Mesendoderm (in vitro differentiated cells): ENCODE measurements around the gene NPAS3.

ENCODE experiments used
- DNase-seq: peaks from one replicate; pipeline ENCODE4 v3.0.0; 2013
- H2AK5ac ChIP-seq: 2 replicates; pipeline ENCODE4 v1.6.1; 2013; ENCODE audit warnings: low read length, inconsistent platforms
- H2BK120ac ChIP-seq: 2 replicates; pipeline ENCODE4 v1.6.1; 2013; ENCODE audit warnings: low read depth, mild to moderate bottlenecking, low read length, moderate library complexity, mixed read lengths
- H2BK15ac ChIP-seq: replicated peaks from 2 replicates; pipeline ENCODE4 v1.6.1; 2013; ENCODE audit warnings: low read depth, mild to moderate bottlenecking, moderate library complexity
- H2BK5ac ChIP-seq: 2 replicates; pipeline ENCODE4 v1.6.1; 2013; ENCODE audit warnings: low read length, inconsistent platforms
- H3K18ac ChIP-seq: 2 replicates; pipeline ENCODE4 v1.6.1; 2013; ENCODE audit warnings: mild to moderate bottlenecking, low read length, mixed read lengths
- H3K23ac ChIP-seq: one replicate; pipeline ENCODE4 v1.6.1; 2013; ENCODE audit warnings: low read length
- H3K27ac ChIP-seq: 2 replicates; pipeline ENCODE4 v1.5.1; 2013; ENCODE audit warnings: low read depth, mild to moderate bottlenecking, inconsistent platforms, low read length, moderate library complexity
- H3K27me3 ChIP-seq: 2 replicates; pipeline ENCODE4 v1.6.1; 2013; ENCODE audit warnings: low read length, control low read depth, mild to moderate bottlenecking, inconsistent platforms; ENCODE audit not compliant: insufficient read depth, poor library complexity
- H3K36me3 ChIP-seq: 2 replicates; pipeline ENCODE4 v1.6.1; 2013; ENCODE audit warnings: low read length, inconsistent platforms; ENCODE audit not compliant: control insufficient read depth, insufficient read depth
- H3K4ac ChIP-seq: one replicate; pipeline ENCODE4 v1.6.1; 2013; ENCODE audit warnings: low read depth, mild to moderate bottlenecking, low read length, moderate library complexity
- H3K4me1 ChIP-seq: 2 replicates; pipeline ENCODE4 v1.6.1; 2013; ENCODE audit warnings: low read depth, low read length, inconsistent platforms; ENCODE audit not compliant: control insufficient read depth
- H3K4me2 ChIP-seq: 2 replicates; pipeline ENCODE4 v1.6.1; 2013; ENCODE audit warnings: low read length
- H3K4me3 ChIP-seq: 2 replicates; pipeline ENCODE4 v1.5.1; 2013; ENCODE audit warnings: mild to moderate bottlenecking, low read length
- H3K56ac ChIP-seq: one replicate; pipeline ENCODE4 v1.6.1; 2013; ENCODE audit warnings: low read length
- H3K79me1 ChIP-seq: 2 replicates; pipeline ENCODE4 v1.6.1; 2013; ENCODE audit warnings: low read length, inconsistent platforms
- H3K79me2 ChIP-seq: 2 replicates; pipeline ENCODE4 v1.6.1; 2013; ENCODE audit warnings: mild to moderate bottlenecking, low read length; ENCODE audit not compliant: control insufficient read depth, insufficient read depth
- H3K9ac ChIP-seq: 2 replicates; pipeline ENCODE4 v1.6.1; 2013; ENCODE audit warnings: low read length, inconsistent platforms
- H4K5ac ChIP-seq: one replicate; pipeline ENCODE4 v1.6.1; 2013; ENCODE audit warnings: low read length
- H4K8ac ChIP-seq: one replicate; pipeline ENCODE4 v1.6.1; 2013; ENCODE audit warnings: low read depth, mild to moderate bottlenecking, control low read depth, low read length, moderate library complexity
- WGBS: extraction: QIAGEN DNeasy Blood & Tissue Kit; methylation state at CpG from one replicate; pipeline ENCODE4 v1.1.7; 2013; ENCODE audit warnings: low lambda C conversion rate, missing lambda C conversion rate; ENCODE audit not compliant: insufficient coverage; ENCODE audit errors: extremely low coverage; 5-methylcytosine and 5-hydroxymethylcytosine counted together

Gene NPAS3

DNA sequence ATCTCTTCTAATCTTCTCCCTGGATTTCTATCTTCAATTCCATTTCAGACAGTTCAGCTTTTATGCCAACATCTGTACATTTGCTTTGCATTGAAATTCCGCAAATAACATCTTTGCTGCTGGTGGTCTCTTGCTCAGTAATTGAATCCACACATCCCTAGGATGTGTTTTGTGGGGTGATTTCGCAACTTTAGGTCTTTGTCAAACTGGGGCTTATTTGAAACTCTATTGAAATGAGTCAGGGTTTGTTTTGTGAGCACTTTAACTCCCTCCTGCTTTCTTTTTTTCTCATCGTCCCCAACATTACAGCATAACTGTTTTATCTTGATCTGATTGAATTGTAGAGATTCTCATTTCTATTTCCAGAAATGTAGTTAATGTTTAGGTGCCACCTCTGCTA is 404.3 kb downstream of the NPAS3 start:
- Histone ChIP-seq H3K79me2 (no peaks in the 10 kb centered on the region), H2BK15ac (no peak overlapping the region), H2BK120ac (no peak overlapping the region), H3K27me3 (no peaks in the 10 kb centered on the region), H3K27ac (no peak overlapping the region), H2AK5ac (no peak overlapping the region), H3K4me1 (peaks cover 3% of the 10 kb centered on the region), H2BK5ac (no peak overlapping the region), H3K79me1 (no peaks in the 10 kb centered on the region), H3K4me3 (no peak overlapping the region), H4K5ac (no peak overlapping the region), H3K23ac (no peak overlapping the region), H3K36me3 (no peaks in the 10 kb centered on the region), H3K4me2 (no peak overlapping the region), H3K18ac (no peak overlapping the region), H3K56ac (no peak overlapping the region), H3K9ac (no peak overlapping the region), H4K8ac (no peak overlapping the region), H3K4ac (no peak overlapping the region)
- peak; percentile 28 for DNase-seq
- no CpG with 5 or more reads among the region's 3 CpGs for WGBS

GRCh38 chr14:33347796-33348195 is 409.1 kb downstream of the NPAS3 start:
- no peaks in the 10 kb centered on the region for H3K27me3 ChIP-seq
- H3K56ac ChIP-seq, result no peak overlapping the region
- no peaks in the 10 kb centered on the region for H3K79me1 ChIP-seq
- DNase-seq, result no peak
- H3K4me3 ChIP-seq, result no peak overlapping the region
- no peak overlapping the region for H3K4me2 ChIP-seq
- WGBS, result no CpG with 5 or more reads among the region's 1 CpG
- no peak overlapping the region for H3K9ac ChIP-seq
- H3K79me2 ChIP-seq, result no peaks in the 10 kb centered on the region
- no peak overlapping the region for H2BK5ac ChIP-seq
- no peak overlapping the region for H3K18ac ChIP-seq
- H2BK120ac ChIP-seq, result no peak overlapping the region
- no peak overlapping the region for H2AK5ac ChIP-seq
- no peaks in the 10 kb centered on the region for H3K36me3 ChIP-seq
- no peak overlapping the region for H3K27ac ChIP-seq
- no peak overlapping the region for H3K23ac ChIP-seq
- no peak overlapping the region for H2BK15ac ChIP-seq
- no peak overlapping the region for H4K8ac ChIP-seq
- peaks cover 4% of the 10 kb centered on the region for H3K4me1 ChIP-seq
- no peak overlapping the region for H4K5ac ChIP-seq
- H3K4ac ChIP-seq, result no peak overlapping the region

- H3K4me1 ChIP-seq, result peaks cover 2% of the 10 kb centered on the region
- no peak overlapping the region for H2BK120ac ChIP-seq
- no peak overlapping the region for H4K5ac ChIP-seq
- H3K79me2 ChIP-seq, result no peaks in the 10 kb centered on the region
- H3K9ac ChIP-seq, result no peak overlapping the region
- no peak overlapping the region for H3K23ac ChIP-seq
- no peaks in the 10 kb centered on the region for H3K79me1 ChIP-seq
- DNase-seq, result no peak
- no peak overlapping the region for H3K56ac ChIP-seq
- no peak overlapping the region for H2BK5ac ChIP-seq
- no peak overlapping the region for H3K4me2 ChIP-seq
- H3K27me3 ChIP-seq, result no peaks in the 10 kb centered on the region
- WGBS, result no CpG with 5 or more reads among the region's 4 CpGs
- H3K4me3 ChIP-seq, result no peak overlapping the region
- no peak overlapping the region for H2AK5ac ChIP-seq
- no peak overlapping the region for H2BK15ac ChIP-seq
- H3K18ac ChIP-seq, result no peak overlapping the region
- no peak overlapping the region for H3K4ac ChIP-seq
- no peaks in the 10 kb centered on the region for H3K36me3 ChIP-seq
- H4K8ac ChIP-seq, result no peak overlapping the region
- no peak overlapping the region for H3K27ac ChIP-seq
Measured at GRCh38 chr14:33348510-33348909, 409.8 kb downstream of the NPAS3 start.

- no peak overlapping the region for H3K18ac ChIP-seq
- no CpG with 5 or more reads among the region's 10 CpGs for WGBS
- DNase-seq, result no peak
Measured at GRCh38 chr14:33349871-33350270, 411.2 kb downstream of the NPAS3 start.

DNA sequence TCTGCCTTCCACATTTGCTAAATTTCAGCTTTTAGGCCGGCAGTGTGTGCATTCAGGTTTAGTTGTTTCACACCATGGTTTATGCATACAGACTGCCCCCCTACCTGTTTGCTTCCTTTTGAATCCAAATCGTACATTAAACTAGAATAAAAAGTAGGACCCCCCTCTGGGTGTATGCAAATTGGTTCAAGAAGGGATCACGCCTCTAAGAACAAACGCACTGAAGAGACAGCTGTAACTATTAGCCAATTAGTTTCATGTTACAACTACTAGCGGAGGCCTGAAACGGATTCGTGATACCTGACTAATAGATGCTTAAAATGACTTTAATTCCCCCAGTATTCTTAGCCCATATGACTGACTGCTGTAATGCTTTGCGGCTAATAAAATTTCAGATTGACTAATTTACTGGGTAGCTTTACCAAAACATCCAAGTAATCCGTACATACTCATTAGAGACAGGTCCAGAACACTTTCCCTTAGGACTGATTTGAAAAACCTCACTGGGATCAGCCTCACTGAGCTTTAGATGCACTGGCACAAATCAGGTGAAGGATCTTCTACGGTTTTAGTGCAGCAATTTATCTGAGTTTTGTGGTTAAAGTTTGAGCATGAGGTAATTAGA is 411.8 kb downstream of the NPAS3 start:
- Histone ChIP-seq H3K79me1 (no peaks in the 10 kb centered on the region), H4K5ac (no peak overlapping the region), H3K4ac (no peak overlapping the region), H3K18ac (no peak overlapping the region), H2BK15ac (no peak overlapping the region), H2BK5ac (no peak overlapping the region), H2BK120ac (no peak overlapping the region), H3K9ac (no peak overlapping the region), H3K23ac (no peak overlapping the region), H3K79me2 (no peaks in the 10 kb centered on the region), H4K8ac (no peak overlapping the region), H3K56ac (no peak overlapping the region), H3K36me3 (no peaks in the 10 kb centered on the region), H3K4me3 (no peak overlapping the region), H3K4me1 (peaks cover 2% of the 10 kb centered on the region), H3K27me3 (no peaks in the 10 kb centered on the region), H3K27ac (no peak overlapping the region), H3K4me2 (no peak overlapping the region), H2AK5ac (no peak overlapping the region)
- DNase-seq, result no peak
- WGBS, result no CpG with 5 or more reads among the region's 10 CpGs

More at GRCh38 chr14:33349871-33350270, 411.2 kb downstream of the NPAS3 start:
- H2BK5ac ChIP-seq, result no peak overlapping the region
- H3K56ac ChIP-seq, result no peak overlapping the region
- H4K5ac ChIP-seq, result no peak overlapping the region
- H2BK15ac ChIP-seq, result no peak overlapping the region
- H3K79me1 ChIP-seq, result no peaks in the 10 kb centered on the region
- no peaks in the 10 kb centered on the region for H3K79me2 ChIP-seq
- H2AK5ac ChIP-seq, result no peak overlapping the region
- no peak overlapping the region for H3K4me2 ChIP-seq
- no peaks in the 10 kb centered on the region for H3K27me3 ChIP-seq
- H3K9ac ChIP-seq, result no peak overlapping the region
- H3K4me3 ChIP-seq, result no peak overlapping the region
- H4K8ac ChIP-seq, result no peak overlapping the region
- H3K4ac ChIP-seq, result no peak overlapping the region
- H3K4me1 ChIP-seq, result peaks cover 2% of the 10 kb centered on the region
- no peaks in the 10 kb centered on the region for H3K36me3 ChIP-seq
- no peak overlapping the region for H2BK120ac ChIP-seq
- H3K27ac ChIP-seq, result no peak overlapping the region
- H3K23ac ChIP-seq, result no peak overlapping the region

DNA sequence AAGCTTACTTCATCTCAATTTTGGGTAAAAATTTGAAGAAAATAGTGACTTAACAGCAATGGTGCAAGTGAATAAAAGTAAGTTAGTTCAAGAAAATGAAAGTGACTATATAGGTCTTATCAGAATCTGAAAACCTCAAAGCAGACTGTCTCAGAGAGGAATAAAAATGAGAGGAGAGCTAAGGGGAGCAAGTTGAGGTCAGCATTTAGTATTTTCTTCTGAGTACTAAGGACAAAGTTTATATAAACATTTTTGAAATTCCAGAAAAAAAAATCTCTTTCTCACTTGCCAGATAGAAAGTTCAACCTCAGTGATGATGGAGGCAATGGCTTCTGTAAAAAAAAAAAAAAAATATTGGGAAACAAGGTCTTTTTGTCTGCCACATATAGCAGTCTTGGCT is 414.1 kb downstream of the NPAS3 start:
- Histone ChIP-seq H2BK120ac (no peak overlapping the region), H4K8ac (no peak overlapping the region), H3K36me3 (no peaks in the 10 kb centered on the region), H2AK5ac (no peak overlapping the region), H3K4ac (no peak overlapping the region), H2BK15ac (no peak overlapping the region), H3K4me3 (no peak overlapping the region), H3K27me3 (no peaks in the 10 kb centered on the region), H3K4me2 (no peak overlapping the region), H3K23ac (no peak overlapping the region), H3K27ac (no peak overlapping the region), H4K5ac (no peak overlapping the region), H3K79me1 (no peaks in the 10 kb centered on the region), H3K79me2 (no peaks in the 10 kb centered on the region), H3K9ac (no peak overlapping the region), H2BK5ac (no peak overlapping the region), H3K4me1 (peaks cover 2% of the 10 kb centered on the region), H3K18ac (no peak overlapping the region), H3K56ac (no peak overlapping the region)
- DNase-seq, result no peak
